Endothelial cell of umbilical vein (primary cell): ENCODE results near the gene TMEM145. TPM values are rescaled to one million over a fixed set of nuclear protein-coding genes. Genes with fewer than 3 reads are reported as not detected.

ENCODE experiments used
- BruUV-seq: library from RNA; stranded (reverse); fragments of 400-500 nt; replicated peaks from 2 replicates; lab custom pipeline; 2021; lab: Mats Ljungman, UMichigan
- CTCF ChIA-PET: fragments of 300-600, 350-600 bp; sonication (Branson Sonifier 250); formaldehyde crosslinking; loops from one replicate; lab custom pipeline; 2021; ENCODE audit warnings: antibody characterized with exemption, inconsistent platforms; lab: Charles Lee
- POLR2A ChIA-PET: fragments of 300-600, 350-600 bp; sonication (Branson Sonifier 250); formaldehyde crosslinking; loops from one replicate; lab custom pipeline; 2021; ENCODE audit warnings: antibody characterized with exemption, inconsistent platforms; lab: Charles Lee
- DNase-seq: peaks from one replicate; pipeline ENCODE4 v3.0.0-alpha.2; 2011; ENCODE audit warnings: low read depth, low spot score
- FAIRE-seq: peaks from 2 replicates; lab custom pipeline; 2011; peaks lifted over from hg19 to GRCh38; lab: Jason Lieb, UNC
- H2AFZ ChIP-seq: 2 replicates; pipeline ENCODE4 v1.6.0; 2012; ENCODE audit warnings: low read depth, low read length, control low read depth, inconsistent platforms
- H3K27ac ChIP-seq: 2 replicates; pipeline ENCODE4 v1.5.1; 2011; ENCODE audit warnings: low read depth, mild to moderate bottlenecking, control low read depth, low read length, moderate library complexity; ENCODE audit not compliant: insufficient read depth
- H3K27me3 ChIP-seq, 2 experiments: 2 replicates each; pipeline versions ENCODE4 v1.6.0 to v1.6.1; 2011; ENCODE audit warnings: low read length in 2 of 2, mixed read lengths in 1 of 2; ENCODE audit not compliant: control insufficient read depth in 2 of 2, insufficient read depth in 2 of 2
- H3K36me3 ChIP-seq, 2 experiments: 2 replicates in 1 of 2; 3 replicates in 1 of 2; pipeline ENCODE4 v1.5.1; 2011; ENCODE audit warnings: low read length in 2 of 2, mild to moderate bottlenecking in 1 of 2, moderate library complexity in 1 of 2; ENCODE audit not compliant: control insufficient read depth in 2 of 2, insufficient read depth in 2 of 2; ENCODE audit errors: extremely low read depth in 1 of 2
- H3K4me1 ChIP-seq: 3 replicates; pipeline ENCODE4 v1.5.1; 2011; ENCODE audit warnings: mild to moderate bottlenecking, low read length; ENCODE audit not compliant: control insufficient read depth, insufficient read depth; ENCODE audit errors: extremely low read depth
- H3K4me2 ChIP-seq: 2 replicates; pipeline ENCODE4 v1.6.1; 2011; ENCODE audit warnings: low read length, control low read depth, mixed read lengths; ENCODE audit not compliant: insufficient read depth
- H3K4me3 ChIP-seq, 3 experiments: fragments of 200-600 bp in 1 of 3; sonication (generic), shearing (Covaris generic) in 1 of 3; replicated peaks in 1 of 3; 2 replicates each; pipeline ENCODE4 v1.5.1; 2011 to 2016; ENCODE audit warnings: control low read depth in 3 of 3, low read length in 3 of 3, mild to moderate bottlenecking in 2 of 3, inconsistent platforms in 1 of 3, low read depth in 1 of 3, moderate library complexity in 1 of 3; ENCODE audit not compliant: insufficient read depth in 1 of 3
- H3K79me2 ChIP-seq: 2 replicates; pipeline ENCODE4 v1.6.0; 2012; ENCODE audit warnings: low read length, inconsistent platforms; ENCODE audit not compliant: control insufficient read depth, insufficient read depth
- H3K9ac ChIP-seq: replicated peaks from 2 replicates; pipeline ENCODE3; 2011; ENCODE audit warnings: low read length, control low read depth; ENCODE audit not compliant: insufficient read depth; ENCODE audit errors: extremely low read depth
- H3K9me1 ChIP-seq: replicated peaks from 3 replicates; pipeline ENCODE4 v1.6.0; 2011; ENCODE audit warnings: mild to moderate bottlenecking, low read length; ENCODE audit not compliant: control insufficient read depth, insufficient read depth; ENCODE audit errors: extremely low read depth
- H3K9me3 ChIP-seq: replicated peaks from 2 replicates; pipeline ENCODE4 v1.5.1; 2012; ENCODE audit warnings: low read length, inconsistent platforms; ENCODE audit not compliant: control insufficient read depth, insufficient read depth
- H4K20me1 ChIP-seq: replicated peaks from 2 replicates; pipeline ENCODE3; 2011; ENCODE audit warnings: mild to moderate bottlenecking, low read length; ENCODE audit not compliant: control insufficient read depth, insufficient read depth; ENCODE audit errors: extremely low read depth
- EZH2 ChIP-seq: IDR thresholded peaks from 2 replicates; pipeline ENCODE4 v1.6.1; 2012; ENCODE audit warnings: borderline replicate concordance, low read depth, mild to moderate bottlenecking, moderate library complexity, low read length, inconsistent platforms; ENCODE audit not compliant: severe bottlenecking
- FOS ChIP-seq: IDR thresholded peaks from 2 replicates; pipeline ENCODE4 v1.6.1; 2011; ENCODE audit warnings: mild to moderate bottlenecking, low read length, moderate library complexity, borderline replicate concordance; ENCODE audit not compliant: insufficient read depth
- GATA2 ChIP-seq: IDR thresholded peaks from 2 replicates; pipeline ENCODE4 v1.7.0; 2011; ENCODE audit warnings: low read depth, mild to moderate bottlenecking, moderate library complexity, mixed read lengths, low read length; ENCODE audit not compliant: insufficient read length, insufficient read depth
- JUN ChIP-seq: IDR thresholded peaks from 2 replicates; pipeline ENCODE4 v1.6.1; 2011; ENCODE audit warnings: borderline replicate concordance, low read depth; ENCODE audit not compliant: insufficient read length, insufficient read depth
- POLR2A ChIP-seq: IDR thresholded peaks from 2 replicates; pipeline ENCODE4 v1.6.1; 2012; ENCODE audit warnings: low read depth, mild to moderate bottlenecking, control low read depth, low read length
- dilution Hi-C: fragments of 300-500 bp; cut with MboI; formaldehyde crosslinking; loops from one replicate; pipeline ENCODE4 v1.15.0; 2019; ENCODE audit warnings: low sequenced_read_pairs; ENCODE audit not compliant: extremely low pct_ligation_motif_present
- intact Hi-C: fragments of 100-400 bp; cut with micrococcal nuclease; formaldehyde crosslinking; loops from one replicate; pipeline ENCODE4 v1.10.0; 2022
- polyA plus RNA-seq, 4 experiments: library from polyadenylated mRNA; depleted of rRNA in 3 of 4; stranded (reverse) in 3 of 4; unstranded in 1 of 4; fragments of >200 nt; gene quantifications; 2 replicates each; pipeline versions ENCODE4 v1.2.1 to v1.2.3, GENCODE V29; 2011 to 2012; ENCODE audit warnings: missing spikeins in 1 of 4
- total RNA-seq: library from RNA; stranded (reverse); gene quantifications from 2 replicates; pipeline ENCODE4 v1.2.3, GENCODE V29; 2021
- TF ChIP-seq, protein P1 (sequence below), 2 donors: IDR thresholded peaks; 1 replicate in 1 of 2; 2 replicates in 1 of 2; pipeline ENCODE4 v1.5.1; 2011; ENCODE audit warnings: low read length in 2 of 2, mild to moderate bottlenecking in 2 of 2, moderate library complexity in 2 of 2, control low read depth in 1 of 2, inconsistent platforms in 1 of 2, low read depth in 1 of 2; ENCODE audit not compliant: insufficient read depth in 1 of 2; ENCODE audit errors: extremely low read depth in 1 of 2

Gene TMEM145
- total and polyA plus RNA-seq, 2 donors (not counting 3 experiments of a cell fraction or from before 2014, with no cell fraction given) = not detected

DNA sequence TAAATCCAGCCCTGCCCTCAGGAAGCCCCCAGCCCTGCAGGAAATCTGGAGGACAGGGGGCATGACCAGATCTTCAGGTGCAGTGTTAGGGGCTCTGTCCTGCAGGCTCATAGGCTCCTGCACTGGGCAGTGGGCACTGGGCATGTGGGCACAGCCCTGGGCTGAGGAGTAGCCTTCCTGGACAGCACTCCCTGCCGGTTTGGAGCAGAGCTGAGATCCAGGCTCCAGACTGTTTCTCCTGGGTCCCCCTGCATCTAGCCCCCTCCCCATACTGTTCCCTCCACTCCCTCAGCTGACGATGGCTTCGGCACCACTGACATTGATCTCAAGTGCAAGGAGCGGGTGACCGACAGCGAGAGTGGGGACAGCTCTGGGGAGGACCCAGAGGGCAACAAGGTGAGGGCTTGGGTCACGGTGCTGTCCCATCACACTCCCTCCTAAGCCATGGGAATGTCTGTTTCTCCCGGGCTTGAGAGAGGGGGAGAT, 23.5 kb upstream of the TMEM145 start:
- no peaks in the 10 kb centered on the region for H3K9me1 ChIP-seq
- dilution Hi-C loops = no loop called here
- no peaks in the 10 kb centered on the region for H4K20me1 ChIP-seq
- H3K27me3 ChIP-seq = no peaks in the 10 kb centered on the region
- intact Hi-C loops = no loop called here
- peaks cover 14 to 71% of the 10 kb centered on the region in 2 experiments for H3K36me3 ChIP-seq
- H2AFZ ChIP-seq = no peak overlapping the region
- no peaks in the 10 kb centered on the region for H3K9me3 ChIP-seq
- POLR2A ChIA-PET = no interaction called here
- FAIRE-seq (no peak), DNase-seq (no peak)
- H3K79me2 ChIP-seq = peaks cover 15% of the 10 kb centered on the region
- H3K9ac ChIP-seq = no peak overlapping the region
- TF ChIP-seq, protein P1, sequence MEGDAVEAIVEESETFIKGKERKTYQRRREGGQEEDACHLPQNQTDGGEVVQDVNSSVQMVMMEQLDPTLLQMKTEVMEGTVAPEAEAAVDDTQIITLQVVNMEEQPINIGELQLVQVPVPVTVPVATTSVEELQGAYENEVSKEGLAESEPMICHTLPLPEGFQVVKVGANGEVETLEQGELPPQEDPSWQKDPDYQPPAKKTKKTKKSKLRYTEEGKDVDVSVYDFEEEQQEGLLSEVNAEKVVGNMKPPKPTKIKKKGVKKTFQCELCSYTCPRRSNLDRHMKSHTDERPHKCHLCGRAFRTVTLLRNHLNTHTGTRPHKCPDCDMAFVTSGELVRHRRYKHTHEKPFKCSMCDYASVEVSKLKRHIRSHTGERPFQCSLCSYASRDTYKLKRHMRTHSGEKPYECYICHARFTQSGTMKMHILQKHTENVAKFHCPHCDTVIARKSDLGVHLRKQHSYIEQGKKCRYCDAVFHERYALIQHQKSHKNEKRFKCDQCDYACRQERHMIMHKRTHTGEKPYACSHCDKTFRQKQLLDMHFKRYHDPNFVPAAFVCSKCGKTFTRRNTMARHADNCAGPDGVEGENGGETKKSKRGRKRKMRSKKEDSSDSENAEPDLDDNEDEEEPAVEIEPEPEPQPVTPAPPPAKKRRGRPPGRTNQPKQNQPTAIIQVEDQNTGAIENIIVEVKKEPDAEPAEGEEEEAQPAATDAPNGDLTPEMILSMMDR (IDR thresholded peaks at IDR 0.05; ENCODE audit: extremely low read depth in 1 of 2, insufficient read depth in 1 of 2, low read depth in 1 of 2, low read length in 2 of 2) = no peak
- TF ChIP-seq JUN (no peak), GATA2 (no peak), FOS (no peak), POLR2A (no peak), EZH2 (no peak)
- H3K27ac ChIP-seq = no peak overlapping the region
- no peak overlapping the region for H3K4me3 ChIP-seq
- H3K4me1 ChIP-seq = peaks cover 17% of the 10 kb centered on the region
- H3K4me2 ChIP-seq = no peak overlapping the region
- CTCF ChIA-PET = interaction anchor here (1.3 kb wide), 1 partner anchor 46 kb away, joined by 3 read pairs; no protein-coding TSS in a partner anchor
- no TSS peak for BruUV-seq
